ENCODE data around the gene ADARB1. TPM values are rescaled to one million over a fixed set of nuclear protein-coding genes. Genes with fewer than 3 reads are reported as not detected.

Gene ADARB1
- total and polyA plus RNA-seq, 9 donors: 6.0 to 23.7 (median 16.3) TPM

DNA sequence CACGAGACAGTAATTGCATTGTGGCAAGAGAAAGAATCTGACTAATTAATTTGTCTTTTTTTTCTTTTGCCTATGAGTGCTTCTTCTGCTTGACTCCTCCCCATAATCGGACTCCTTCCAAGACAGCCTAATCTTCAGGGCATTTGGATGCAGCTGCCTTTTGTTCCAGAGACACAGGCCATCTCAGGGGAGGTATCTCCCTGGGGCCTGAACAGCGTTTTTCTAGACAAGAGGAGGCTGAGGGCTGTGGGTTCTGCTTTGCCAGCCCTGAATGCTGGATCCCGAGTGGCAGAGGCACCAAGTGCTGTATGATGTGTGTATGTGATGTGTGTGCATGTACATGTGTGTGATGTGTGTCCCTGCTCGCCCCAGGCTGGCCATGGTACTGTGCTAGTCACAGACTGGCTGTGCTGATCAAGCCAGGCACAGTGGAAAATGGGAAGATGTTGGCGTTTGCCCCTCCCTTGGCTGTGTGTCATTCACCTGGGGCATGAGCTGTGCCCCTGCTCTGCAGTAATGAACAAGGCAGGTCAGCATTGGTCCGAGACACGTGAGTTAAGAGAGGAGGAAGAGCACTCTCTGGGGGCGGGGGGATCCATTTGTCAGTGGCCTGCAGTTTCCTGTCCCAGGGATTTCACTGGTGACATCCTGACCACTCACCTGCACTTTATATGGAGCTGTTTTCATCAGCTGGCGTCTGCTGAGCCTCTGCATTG is 77.2 kb downstream of the ADARB1 start:
- H3K27me3 ChIP-seq: no peaks in the 10 kb centered on the region
- H3K9me3 ChIP-seq: no peaks in the 10 kb centered on the region
- intact Hi-C loops (cut with DNase I): loop anchor here in 1 of 4 donors (10.0 kb wide), 1 partner anchor 293 kb away; no protein-coding TSS in a partner anchor
- no peaks in the 10 kb centered on the region for H3K4me1 ChIP-seq (ENCODE audit: insufficient read depth)
- no peak overlapping the region for H3K4me3 ChIP-seq
- no peak for DNase-seq
- no peak for TF ChIP-seq POLR2A (IDR thresholded peaks at IDR 0.05)
- no peak for TF ChIP-seq EP300 (IDR thresholded peaks at IDR 0.05)
- TF ChIP-seq, protein P1, sequence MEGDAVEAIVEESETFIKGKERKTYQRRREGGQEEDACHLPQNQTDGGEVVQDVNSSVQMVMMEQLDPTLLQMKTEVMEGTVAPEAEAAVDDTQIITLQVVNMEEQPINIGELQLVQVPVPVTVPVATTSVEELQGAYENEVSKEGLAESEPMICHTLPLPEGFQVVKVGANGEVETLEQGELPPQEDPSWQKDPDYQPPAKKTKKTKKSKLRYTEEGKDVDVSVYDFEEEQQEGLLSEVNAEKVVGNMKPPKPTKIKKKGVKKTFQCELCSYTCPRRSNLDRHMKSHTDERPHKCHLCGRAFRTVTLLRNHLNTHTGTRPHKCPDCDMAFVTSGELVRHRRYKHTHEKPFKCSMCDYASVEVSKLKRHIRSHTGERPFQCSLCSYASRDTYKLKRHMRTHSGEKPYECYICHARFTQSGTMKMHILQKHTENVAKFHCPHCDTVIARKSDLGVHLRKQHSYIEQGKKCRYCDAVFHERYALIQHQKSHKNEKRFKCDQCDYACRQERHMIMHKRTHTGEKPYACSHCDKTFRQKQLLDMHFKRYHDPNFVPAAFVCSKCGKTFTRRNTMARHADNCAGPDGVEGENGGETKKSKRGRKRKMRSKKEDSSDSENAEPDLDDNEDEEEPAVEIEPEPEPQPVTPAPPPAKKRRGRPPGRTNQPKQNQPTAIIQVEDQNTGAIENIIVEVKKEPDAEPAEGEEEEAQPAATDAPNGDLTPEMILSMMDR (IDR thresholded peaks at IDR 0.05): no peak
- 48 to 51% (median 50%) methylated on average over 10 of the region's 10 CpGs for WGBS, 3 donors
- no peak overlapping the region for H3K27ac ChIP-seq
- H3K36me3 ChIP-seq: no peaks in the 10 kb centered on the region

DNA sequence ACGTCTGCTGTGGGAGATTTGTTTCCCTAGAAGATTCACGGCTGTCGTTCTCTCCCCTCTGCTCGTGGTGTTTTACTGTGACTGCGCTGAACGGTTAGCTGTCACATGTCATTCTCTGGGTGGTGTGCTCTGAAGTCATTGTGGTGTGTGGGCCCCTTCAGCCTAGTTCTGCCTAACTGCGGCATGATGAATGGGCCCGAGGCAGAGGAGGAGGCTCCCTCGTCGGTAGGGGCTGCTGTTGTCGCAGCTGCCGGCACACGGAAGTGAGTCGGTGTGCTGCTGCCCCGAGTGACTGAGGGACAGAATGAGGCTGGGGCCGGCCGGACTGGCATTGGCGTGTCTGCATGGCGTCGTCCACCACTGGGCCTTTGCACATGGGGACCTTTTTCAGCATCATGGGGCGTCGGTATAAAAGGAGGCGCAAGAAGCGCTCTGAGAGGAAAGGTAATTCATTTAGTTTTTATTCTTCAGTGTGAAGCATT is 77.9 kb downstream of the ADARB1 start:
- no peak overlapping the region for H3K27ac ChIP-seq
- intact Hi-C loops (cut with DNase I): loop anchor here in 1 of 4 donors (10.0 kb wide), 1 partner anchor 292 kb away; no protein-coding TSS in a partner anchor
- no peaks in the 10 kb centered on the region for H3K9me3 ChIP-seq
- no peaks in the 10 kb centered on the region for H3K27me3 ChIP-seq
- H3K4me1 ChIP-seq (ENCODE audit: insufficient read depth): no peaks in the 10 kb centered on the region
- WGBS, 3 donors: 70 to 86% (median 78%) methylated on average over 24 of the region's 24 CpGs
- H3K4me3 ChIP-seq: no peak overlapping the region
- no peak for DNase-seq
- no peak for TF ChIP-seq EP300 (IDR thresholded peaks at IDR 0.05)
- TF ChIP-seq POLR2A (IDR thresholded peaks at IDR 0.05): no peak
- H3K36me3 ChIP-seq: no peaks in the 10 kb centered on the region

DNA sequence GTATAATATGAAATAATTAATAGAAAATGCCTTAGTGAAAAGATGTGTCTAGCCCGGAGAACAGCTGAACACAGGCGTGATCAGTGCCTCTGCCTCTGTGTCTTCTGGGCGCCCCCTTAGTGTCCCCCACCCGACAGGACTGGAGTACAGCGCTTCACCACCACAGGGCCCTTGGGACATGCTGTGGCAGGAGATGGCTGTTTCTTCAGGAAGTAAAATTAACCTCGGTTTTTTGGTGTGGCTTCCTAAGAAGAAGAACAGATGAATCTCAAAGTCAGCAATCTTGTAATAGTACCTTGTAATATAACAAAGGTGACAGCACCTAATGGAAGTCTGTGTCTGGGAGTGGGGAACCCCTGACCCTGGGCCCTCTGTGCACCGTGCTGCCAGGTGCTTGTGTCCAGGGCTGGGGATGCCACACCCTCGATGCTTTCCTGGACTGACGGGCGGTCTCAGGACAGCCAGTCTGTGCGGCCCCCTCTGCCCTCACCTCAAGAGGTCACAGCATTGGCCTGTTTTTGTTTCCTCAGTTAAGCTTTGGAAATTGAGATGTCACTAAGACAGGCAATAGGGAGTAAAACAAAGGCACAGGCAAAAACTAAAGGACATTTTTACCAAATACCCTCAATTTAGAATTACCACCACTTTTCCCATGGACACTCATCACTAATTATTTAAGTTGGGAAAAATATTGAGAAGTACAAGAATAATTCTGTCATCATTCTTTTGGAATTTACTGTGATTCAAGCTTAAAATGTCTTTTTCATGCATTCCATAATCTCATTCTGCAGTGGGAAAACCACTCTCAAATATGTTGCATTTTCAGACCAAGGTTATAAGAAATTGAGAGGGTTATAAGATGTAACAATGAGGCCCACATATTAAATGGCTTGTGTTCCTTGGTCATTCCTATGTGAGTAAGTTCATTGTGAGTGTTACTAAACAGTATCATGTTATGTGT is 79.3 kb downstream of the ADARB1 start:
- Histone ChIP-seq H3K27me3 (no peaks in the 10 kb centered on the region), H3K4me3 (no peak overlapping the region), H3K27ac (no peak overlapping the region), H3K36me3 (no peaks in the 10 kb centered on the region), H3K9me3 (no peaks in the 10 kb centered on the region), H3K4me1 (ENCODE audit: insufficient read depth) (no peaks in the 10 kb centered on the region)
- intact Hi-C loops (cut with DNase I): loop anchor here in 1 of 4 donors (10.0 kb wide), 1 partner anchor 291 kb away; no protein-coding TSS in a partner anchor
- WGBS, 3 donors: 78 to 81% (median 80%) methylated on average over 11 of the region's 11 CpGs
- DNase-seq: no peak
- TF ChIP-seq EP300 (IDR thresholded peaks at IDR 0.05) (no peak), POLR2A (IDR thresholded peaks at IDR 0.05) (no peak)
- TF ChIP-seq, protein P1 (IDR thresholded peaks at IDR 0.05): no peak

DNA sequence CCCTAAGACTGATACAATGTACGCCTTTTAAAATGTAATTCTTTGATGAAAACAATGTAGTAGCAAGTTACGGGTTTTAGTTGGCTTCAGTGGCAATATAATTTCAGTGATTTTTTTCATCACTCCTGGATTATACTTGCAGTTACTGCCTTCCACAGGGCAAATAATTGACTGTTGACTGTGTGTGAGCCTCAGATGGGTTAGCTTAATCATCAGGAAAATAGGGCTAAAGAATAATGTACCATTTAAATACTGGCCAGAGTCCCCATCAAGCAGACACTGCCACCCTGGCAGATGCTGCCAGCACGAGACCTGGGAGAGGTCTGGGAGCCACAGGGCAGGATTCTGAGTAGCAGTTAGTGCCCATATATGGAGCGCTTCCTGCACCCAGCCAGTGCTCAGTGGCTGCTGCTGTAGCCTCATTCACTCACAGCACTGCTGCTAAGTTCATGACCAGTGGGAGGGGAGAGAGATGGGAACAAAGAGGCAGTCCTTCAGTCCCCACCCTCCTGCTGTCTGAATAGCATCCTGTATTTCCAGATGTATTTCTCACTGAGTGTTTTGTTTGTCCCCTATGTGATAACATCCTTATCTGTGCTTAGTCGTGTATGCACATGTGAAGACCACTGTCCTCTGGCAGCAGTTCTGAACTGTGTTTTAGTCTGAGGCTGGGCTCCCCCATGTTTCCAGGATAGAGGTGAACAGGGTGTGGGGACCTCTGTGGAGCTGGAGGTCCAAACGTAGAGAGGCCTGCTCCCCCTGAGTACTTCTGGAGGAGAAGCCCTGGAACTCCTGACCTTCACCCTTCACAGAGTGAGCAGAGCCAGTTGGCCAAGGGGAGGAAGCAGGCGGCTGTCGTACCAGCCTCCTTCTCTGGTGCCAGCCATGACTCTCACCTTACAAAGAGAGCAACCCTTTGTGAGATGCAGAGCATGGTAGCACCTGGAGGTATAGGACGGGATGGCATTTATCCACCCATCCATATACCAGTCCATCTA is 80.4 kb downstream of the ADARB1 start:
- H3K36me3 ChIP-seq: no peaks in the 10 kb centered on the region
- H3K4me3 ChIP-seq: no peak overlapping the region
- H3K27ac ChIP-seq: no peak overlapping the region
- no peaks in the 10 kb centered on the region for H3K4me1 ChIP-seq (ENCODE audit: insufficient read depth)
- WGBS, 3 donors: 62 to 70% (median 67%) methylated on average over 9 of the region's 9 CpGs
- H3K9me3 ChIP-seq: no peaks in the 10 kb centered on the region
- H3K27me3 ChIP-seq: no peaks in the 10 kb centered on the region
- TF ChIP-seq, protein P1 (IDR thresholded peaks at IDR 0.05): no peak
- TF ChIP-seq EP300 (IDR thresholded peaks at IDR 0.05): no peak
- no peak for TF ChIP-seq POLR2A (IDR thresholded peaks at IDR 0.05)
- DNase-seq: no peak
- intact Hi-C loops (cut with DNase I): loop anchor here in 1 of 4 donors (10.0 kb wide), 1 partner anchor 290 kb away; no protein-coding TSS in a partner anchor

All from ovary (tissue), 9 donors.